ENCODE data around the gene IQGAP3.

Gene IQGAP3

GRCh38 chr1:156480411-156481192 is 91.8 kb downstream of the IQGAP3 start:
- H2AK5ac ChIP-seq (ENCODE audit: low read length): no peak overlapping the region
- H3K9me3 ChIP-seq (ENCODE audit: insufficient read depth, low read depth, low read length): peaks cover 6% of the 10 kb centered on the region
- no peak overlapping the region for H3K4me3 ChIP-seq (ENCODE audit: low read depth, low read length)
- no peak overlapping the region for H2AFZ ChIP-seq (ENCODE audit: insufficient read depth, low read length, poor library complexity)
- no peaks in the 10 kb centered on the region for H3K79me1 ChIP-seq (ENCODE audit: low read length)
- no peak overlapping the region for H2BK5ac ChIP-seq (ENCODE audit: low read depth, low read length, poor library complexity)
- 100% methylated on average over 2 of the region's 34 CpGs for WGBS (ENCODE audit: extremely low coverage, insufficient coverage, insufficient read length)
- no peak overlapping the region for H3K4me2 ChIP-seq (ENCODE audit: low read length)
- H3K27ac ChIP-seq (ENCODE audit: low read depth, low read length): no peak overlapping the region
- H2BK12ac ChIP-seq (ENCODE audit: low read length): no peak overlapping the region
- DNase-seq: peak in 1 of 2 donors; percentile 70
- no peaks in the 10 kb centered on the region for H3K79me2 ChIP-seq (ENCODE audit: control insufficient read depth, insufficient read depth, low read length, poor library complexity)
- H3K18ac ChIP-seq (ENCODE audit: low read length): no peak overlapping the region
- no peak overlapping the region for H4K12ac ChIP-seq (ENCODE audit: low read depth, low read length)
- peaks cover 50 to 67% of the 10 kb centered on the region in 2 experiments for H3K36me3 ChIP-seq (ENCODE audit: control insufficient read depth in 1 of 2, insufficient read depth in 2 of 2, low read length in 2 of 2)
- no peak overlapping the region for H3K23ac ChIP-seq (ENCODE audit: low read length)
- H3K14ac ChIP-seq (ENCODE audit: low read length): no peak overlapping the region
- no peak overlapping the region for H4K91ac ChIP-seq (ENCODE audit: low read depth, low read length)
- H3K4ac ChIP-seq (ENCODE audit: low read depth, low read length): no peak overlapping the region
- H3K9ac ChIP-seq (ENCODE audit: low read length): peak overlapping the region; percentile 43
- H2BK120ac ChIP-seq (ENCODE audit: insufficient read depth, low read length, poor library complexity): no peak overlapping the region
- peaks cover 3 to 13% of the 10 kb centered on the region in 2 experiments for H3K4me1 ChIP-seq (ENCODE audit: control insufficient read depth in 1 of 2, insufficient read depth in 2 of 2, low read length in 2 of 2)
- no peaks in the 10 kb centered on the region for H3K27me3 ChIP-seq (ENCODE audit: insufficient read depth, low read length)
- no peak overlapping the region for H4K8ac ChIP-seq (ENCODE audit: low read depth, low read length)

GRCh38 chr1:156480016-156480370 is 92.4 kb downstream of the IQGAP3 start:
- Histone ChIP-seq H3K4me3 (ENCODE audit: low read depth, low read length) (no peak overlapping the region), H3K23ac (ENCODE audit: low read length) (no peak overlapping the region), H4K91ac (ENCODE audit: low read depth, low read length) (no peak overlapping the region), H3K4me2 (ENCODE audit: low read length) (no peak overlapping the region), H2BK5ac (ENCODE audit: low read depth, low read length, poor library complexity) (no peak overlapping the region), H3K9me3 (ENCODE audit: insufficient read depth, low read depth, low read length) (peaks cover 7% of the 10 kb centered on the region), H2AFZ (ENCODE audit: insufficient read depth, low read length, poor library complexity) (no peak overlapping the region), H2BK12ac (ENCODE audit: low read length) (no peak overlapping the region), H3K4ac (ENCODE audit: low read depth, low read length) (no peak overlapping the region), H4K8ac (ENCODE audit: low read depth, low read length) (no peak overlapping the region), H3K79me1 (ENCODE audit: low read length) (no peaks in the 10 kb centered on the region), H3K18ac (ENCODE audit: low read length) (no peak overlapping the region), H2BK120ac (ENCODE audit: insufficient read depth, low read length, poor library complexity) (no peak overlapping the region), H3K79me2 (ENCODE audit: control insufficient read depth, insufficient read depth, low read length, poor library complexity) (no peaks in the 10 kb centered on the region), H3K27me3 (ENCODE audit: insufficient read depth, low read length) (no peaks in the 10 kb centered on the region), H3K14ac (ENCODE audit: low read length) (no peak overlapping the region), H3K36me3 (ENCODE audit: control insufficient read depth in 1 of 2, insufficient read depth in 2 of 2, low read length in 2 of 2) (peaks cover 56 to 73% of the 10 kb centered on the region in 2 experiments), H3K4me1 (ENCODE audit: control insufficient read depth in 1 of 2, insufficient read depth in 2 of 2, low read length in 2 of 2) (peaks cover 3 to 13% of the 10 kb centered on the region in 2 experiments), H4K12ac (ENCODE audit: low read depth, low read length) (no peak overlapping the region), H3K27ac (ENCODE audit: low read depth, low read length) (no peak overlapping the region), H2AK5ac (ENCODE audit: low read length) (no peak overlapping the region), H3K9ac (ENCODE audit: low read length) (no peak overlapping the region)
- no CpG with 5 or more reads among the region's 4 CpGs for WGBS (ENCODE audit: extremely low coverage, insufficient coverage, insufficient read length)
- DNase-seq: no peak

DNA sequence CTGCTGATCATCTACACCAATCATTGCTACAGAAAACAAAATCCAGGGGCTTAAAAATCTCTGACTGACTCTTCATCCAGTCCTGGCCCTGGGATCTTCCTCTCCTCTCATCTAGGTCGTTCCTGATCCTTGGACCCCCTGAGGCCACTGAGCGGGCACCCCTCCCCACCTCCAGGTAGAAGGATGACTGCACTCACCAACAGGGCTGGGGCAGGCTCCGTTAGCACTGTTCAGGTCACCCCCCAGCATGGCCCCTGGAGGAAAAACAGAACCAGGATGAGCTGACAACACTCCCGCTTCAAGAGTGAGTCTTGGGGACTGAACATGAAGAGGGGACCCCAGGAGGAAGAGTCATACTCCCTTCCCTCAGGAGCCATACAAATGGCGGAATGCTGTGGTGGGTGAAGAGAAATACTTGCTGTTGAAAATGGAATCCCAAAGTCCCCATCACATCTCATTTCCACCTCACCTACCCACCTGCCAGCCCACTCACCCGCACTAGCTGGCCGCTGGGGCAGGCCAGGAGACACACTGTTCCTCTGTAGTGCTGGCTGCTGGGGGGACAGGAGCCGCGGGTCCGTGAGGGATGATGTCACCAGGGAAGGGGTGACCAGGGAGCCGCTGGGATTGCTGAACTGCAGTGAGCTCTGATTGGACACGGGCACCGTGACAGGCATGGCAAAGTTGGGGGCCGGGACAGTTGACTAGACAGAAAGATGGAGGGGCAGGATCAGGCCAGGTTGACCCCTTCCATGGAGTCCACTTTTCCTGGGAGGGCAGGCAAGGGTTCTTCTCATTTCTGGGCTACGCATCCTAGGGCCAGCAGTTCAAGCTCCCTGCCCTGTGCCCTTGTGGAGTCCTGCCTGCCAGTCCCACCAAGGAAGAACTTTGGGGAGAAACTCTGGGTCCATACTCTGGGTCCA is 93.0 kb downstream of the IQGAP3 start:
- peaks cover 9% of the 10 kb centered on the region for H3K9me3 ChIP-seq (ENCODE audit: insufficient read depth, low read depth, low read length)
- no peak overlapping the region for H3K4me3 ChIP-seq (ENCODE audit: low read depth, low read length)
- no peak overlapping the region for H4K8ac ChIP-seq (ENCODE audit: low read depth, low read length)
- WGBS (ENCODE audit: extremely low coverage, insufficient coverage, insufficient read length): no CpG with 5 or more reads among the region's 15 CpGs
- H3K4me2 ChIP-seq (ENCODE audit: low read length): no peak overlapping the region
- no peak overlapping the region for H3K27ac ChIP-seq (ENCODE audit: low read depth, low read length)
- H3K27me3 ChIP-seq (ENCODE audit: insufficient read depth, low read length): no peaks in the 10 kb centered on the region
- peaks cover 3 to 13% of the 10 kb centered on the region in 2 experiments for H3K4me1 ChIP-seq (ENCODE audit: control insufficient read depth in 1 of 2, insufficient read depth in 2 of 2, low read length in 2 of 2)
- H3K36me3 ChIP-seq (ENCODE audit: control insufficient read depth in 1 of 2, insufficient read depth in 2 of 2, low read length in 2 of 2): peaks cover 59 to 77% of the 10 kb centered on the region in 2 experiments
- H4K12ac ChIP-seq (ENCODE audit: low read depth, low read length): no peak overlapping the region
- no peaks in the 10 kb centered on the region for H3K79me1 ChIP-seq (ENCODE audit: low read length)
- H2AFZ ChIP-seq (ENCODE audit: insufficient read depth, low read length, poor library complexity): no peak overlapping the region
- DNase-seq: no peak
- no peak overlapping the region for H2BK12ac ChIP-seq (ENCODE audit: low read length)
- H3K23ac ChIP-seq (ENCODE audit: low read length): no peak overlapping the region
- H3K79me2 ChIP-seq (ENCODE audit: control insufficient read depth, insufficient read depth, low read length, poor library complexity): no peaks in the 10 kb centered on the region
- H4K91ac ChIP-seq (ENCODE audit: low read depth, low read length): no peak overlapping the region
- no peak overlapping the region for H3K4ac ChIP-seq (ENCODE audit: low read depth, low read length)
- no peak overlapping the region for H2BK120ac ChIP-seq (ENCODE audit: insufficient read depth, low read length, poor library complexity)
- H3K9ac ChIP-seq (ENCODE audit: low read length): no peak overlapping the region
- no peak overlapping the region for H3K14ac ChIP-seq (ENCODE audit: low read length)
- H3K18ac ChIP-seq (ENCODE audit: low read length): no peak overlapping the region
- H2BK5ac ChIP-seq (ENCODE audit: low read depth, low read length, poor library complexity): no peak overlapping the region
- H2AK5ac ChIP-seq (ENCODE audit: low read length): no peak overlapping the region

DNA sequence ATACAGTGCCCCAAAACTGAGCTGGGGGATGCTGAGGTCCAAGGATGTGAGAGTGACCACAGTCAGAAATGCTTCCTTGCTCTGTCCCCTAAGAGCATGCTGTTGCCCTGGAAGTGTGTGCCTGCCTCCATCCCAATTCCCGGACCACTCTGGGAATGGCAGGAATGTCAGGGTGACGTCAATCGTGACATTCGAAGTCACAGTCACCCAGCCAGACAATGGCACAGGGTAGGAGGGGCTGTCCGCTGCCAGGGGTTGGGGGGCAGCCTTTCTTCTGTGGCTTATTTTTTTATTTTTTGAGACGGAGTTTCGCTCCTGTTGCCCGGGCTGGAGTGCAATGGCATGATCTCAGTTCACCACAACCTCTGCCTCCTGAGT is 94.1 kb downstream of the IQGAP3 start:
- Histone ChIP-seq H4K12ac (ENCODE audit: low read depth, low read length) (no peak overlapping the region), H2BK5ac (ENCODE audit: low read depth, low read length, poor library complexity) (no peak overlapping the region), H2AFZ (ENCODE audit: insufficient read depth, low read length, poor library complexity) (no peak overlapping the region), H3K27me3 (ENCODE audit: insufficient read depth, low read length) (no peaks in the 10 kb centered on the region), H3K18ac (ENCODE audit: low read length) (no peak overlapping the region), H3K4me3 (ENCODE audit: low read depth, low read length) (no peak overlapping the region), H4K91ac (ENCODE audit: low read depth, low read length) (no peak overlapping the region), H4K8ac (ENCODE audit: low read depth, low read length) (no peak overlapping the region), H3K4ac (ENCODE audit: low read depth, low read length) (no peak overlapping the region), H3K36me3 (ENCODE audit: control insufficient read depth in 1 of 2, insufficient read depth in 2 of 2, low read length in 2 of 2) (peaks cover 66 to 85% of the 10 kb centered on the region in 2 experiments), H3K9ac (ENCODE audit: low read length) (no peak overlapping the region), H2BK12ac (ENCODE audit: low read length) (no peak overlapping the region), H3K4me1 (ENCODE audit: control insufficient read depth in 1 of 2, insufficient read depth in 2 of 2, low read length in 2 of 2) (peaks cover 3 to 13% of the 10 kb centered on the region in 2 experiments), H3K4me2 (ENCODE audit: low read length) (no peak overlapping the region), H2AK5ac (ENCODE audit: low read length) (no peak overlapping the region), H3K79me2 (ENCODE audit: control insufficient read depth, insufficient read depth, low read length, poor library complexity) (no peaks in the 10 kb centered on the region), H3K27ac (ENCODE audit: low read depth, low read length) (no peak overlapping the region), H3K9me3 (ENCODE audit: insufficient read depth, low read depth, low read length) (peaks cover 9% of the 10 kb centered on the region), H3K23ac (ENCODE audit: low read length) (no peak overlapping the region), H3K14ac (ENCODE audit: low read length) (no peak overlapping the region), H3K79me1 (ENCODE audit: low read length) (no peaks in the 10 kb centered on the region), H2BK120ac (ENCODE audit: insufficient read depth, low read length, poor library complexity) (no peak overlapping the region)
- no CpG with 5 or more reads among the region's 8 CpGs for WGBS (ENCODE audit: extremely low coverage, insufficient coverage, insufficient read length)
- DNase-seq: no peak
